SU-DHL-6 (cell line): ENCODE results near the gene TARS3.

ENCODE experiments used
- H2AFZ ChIP-seq: fragments of 200-600 bp; sonication (generic); 2 replicates; pipeline ENCODE4 v1.6.1; 2014; ENCODE audit warnings: low read depth, mild to moderate bottlenecking, moderate library complexity, mixed read lengths, antibody characterized with exemption, low read length; ENCODE audit not compliant: severe bottlenecking
- H3F3A ChIP-seq: fragments of 200-600 bp; shearing (Covaris generic); 2 replicates; pipeline ENCODE4 v1.6.0; 2016; ENCODE audit warnings: antibody characterized with exemption, mild to moderate bottlenecking; ENCODE audit not compliant: insufficient read depth
- H3K27ac ChIP-seq: fragments of 200-600 bp; sonication (generic); 2 replicates; pipeline ENCODE4 v1.5.1; 2016; ENCODE audit warnings: low read depth, mild to moderate bottlenecking, low read length, moderate library complexity, mixed read lengths
- H3K27me3 ChIP-seq: fragments of 200-600 bp; sonication (generic), shearing (Covaris generic); 2 replicates; pipeline ENCODE4 v1.6.0; 2014; ENCODE audit warnings: mild to moderate bottlenecking, low read length
- H3K36me3 ChIP-seq: fragments of 200-600 bp; sonication (generic); 2 replicates; pipeline ENCODE4 v1.6.1; 2014; ENCODE audit warnings: mild to moderate bottlenecking, low read length, mixed read lengths
- H3K4me2 ChIP-seq: fragments of 300-600, 200-600 bp; shearing (Covaris generic), sonication (generic); 2 replicates; pipeline ENCODE4 v1.6.0; 2014; ENCODE audit warnings: low read length, low read depth, mild to moderate bottlenecking; ENCODE audit not compliant: poor library complexity, severe bottlenecking
- H3K4me3 ChIP-seq: fragments of 200-600 bp; sonication (generic); 2 replicates; pipeline ENCODE4 v1.5.1; 2014; ENCODE audit warnings: antibody characterized with exemption, low read length, mild to moderate bottlenecking, mixed read lengths; ENCODE audit not compliant: insufficient read depth, poor library complexity, severe bottlenecking
- H3K79me2 ChIP-seq: fragments of 200-600 bp; sonication (generic); 2 replicates; pipeline ENCODE4 v1.6.1; 2014; ENCODE audit warnings: mild to moderate bottlenecking, low read length, moderate library complexity; ENCODE audit not compliant: insufficient read depth
- H3K9ac ChIP-seq: fragments of 200-600 bp; sonication (generic); 2 replicates; pipeline ENCODE4 v1.7.0; 2014; ENCODE audit warnings: mild to moderate bottlenecking, low read length
- H3K9me2 ChIP-seq: fragments of 200-600 bp; sonication (generic); replicated peaks from 2 replicates; pipeline ENCODE4 v1.6.1; 2014; ENCODE audit warnings: low read length; ENCODE audit not compliant: insufficient read depth
- H3K9me3 ChIP-seq: fragments of 200-600 bp; sonication (generic); 2 replicates; pipeline ENCODE4 v1.6.1; 2014; ENCODE audit warnings: low read length, mixed read lengths; ENCODE audit not compliant: insufficient read depth
- H4K20me1 ChIP-seq: fragments of 200-600 bp; sonication (generic); 2 replicates; pipeline ENCODE4 v1.6.1; 2014; ENCODE audit warnings: low read depth, mild to moderate bottlenecking, antibody characterized with exemption, low read length, moderate library complexity, mixed read lengths
- EZH2phosphoT487 ChIP-seq: fragments of 200-600 bp; sonication (generic), shearing (Covaris generic); conservative IDR thresholded peaks from 2 replicates; pipeline ENCODE4 v1.6.1; 2018; ENCODE audit warnings: mild to moderate bottlenecking, antibody characterized with exemption, low read length, moderate library complexity, mixed read lengths
- TF ChIP-seq, protein P1 (sequence below): fragments of 200-600 bp; sonication (generic); IDR thresholded peaks from one replicate; pipeline ENCODE4 v1.5.1; 2017; ENCODE audit warnings: antibody characterized with exemption, mild to moderate bottlenecking, low read length, moderate library complexity; ENCODE audit not compliant: insufficient read depth, poor library complexity, severe bottlenecking

The TARS3 gene

DNA sequence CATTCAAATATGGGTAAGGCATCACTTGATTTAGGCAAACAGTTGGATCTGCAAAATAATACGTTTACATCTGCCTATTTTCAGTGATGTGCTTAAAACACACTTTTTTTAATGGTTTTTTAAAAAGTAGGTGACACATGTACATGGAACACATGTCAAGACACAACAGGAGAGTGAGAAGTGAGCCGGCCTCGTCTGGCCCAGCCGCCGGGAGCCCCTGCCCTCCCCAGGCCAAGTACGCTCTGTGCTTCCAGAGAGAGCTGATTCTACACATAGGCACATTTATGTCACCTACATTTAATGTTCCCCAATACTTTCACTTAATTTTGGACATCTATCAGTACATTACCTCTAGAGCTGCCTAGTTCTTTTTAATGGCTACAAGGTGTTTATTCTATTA lies 75.9 kb downstream of the TARS3 start:
- Histone ChIP-seq H3K27ac (no peak overlapping the region), H3F3A (peaks cover 4% of the 10 kb centered on the region), H3K9me2 (no peaks in the 10 kb centered on the region), H3K4me2 (no peak overlapping the region), H2AFZ (no peak overlapping the region), H3K4me3 (no peak overlapping the region), H3K9ac (no peak overlapping the region), H4K20me1 (no peaks in the 10 kb centered on the region), H3K79me2 (peaks cover 45% of the 10 kb centered on the region), H3K36me3 (peaks cover 38% of the 10 kb centered on the region; the same call in 1 of the 2 replicates), H3K9me3 (no peaks in the 10 kb centered on the region), H3K27me3 (no peaks in the 10 kb centered on the region)
- TF ChIP-seq, protein P1, sequence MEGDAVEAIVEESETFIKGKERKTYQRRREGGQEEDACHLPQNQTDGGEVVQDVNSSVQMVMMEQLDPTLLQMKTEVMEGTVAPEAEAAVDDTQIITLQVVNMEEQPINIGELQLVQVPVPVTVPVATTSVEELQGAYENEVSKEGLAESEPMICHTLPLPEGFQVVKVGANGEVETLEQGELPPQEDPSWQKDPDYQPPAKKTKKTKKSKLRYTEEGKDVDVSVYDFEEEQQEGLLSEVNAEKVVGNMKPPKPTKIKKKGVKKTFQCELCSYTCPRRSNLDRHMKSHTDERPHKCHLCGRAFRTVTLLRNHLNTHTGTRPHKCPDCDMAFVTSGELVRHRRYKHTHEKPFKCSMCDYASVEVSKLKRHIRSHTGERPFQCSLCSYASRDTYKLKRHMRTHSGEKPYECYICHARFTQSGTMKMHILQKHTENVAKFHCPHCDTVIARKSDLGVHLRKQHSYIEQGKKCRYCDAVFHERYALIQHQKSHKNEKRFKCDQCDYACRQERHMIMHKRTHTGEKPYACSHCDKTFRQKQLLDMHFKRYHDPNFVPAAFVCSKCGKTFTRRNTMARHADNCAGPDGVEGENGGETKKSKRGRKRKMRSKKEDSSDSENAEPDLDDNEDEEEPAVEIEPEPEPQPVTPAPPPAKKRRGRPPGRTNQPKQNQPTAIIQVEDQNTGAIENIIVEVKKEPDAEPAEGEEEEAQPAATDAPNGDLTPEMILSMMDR, result no peak
- TF ChIP-seq EZH2phosphoT487, result no peak

DNA sequence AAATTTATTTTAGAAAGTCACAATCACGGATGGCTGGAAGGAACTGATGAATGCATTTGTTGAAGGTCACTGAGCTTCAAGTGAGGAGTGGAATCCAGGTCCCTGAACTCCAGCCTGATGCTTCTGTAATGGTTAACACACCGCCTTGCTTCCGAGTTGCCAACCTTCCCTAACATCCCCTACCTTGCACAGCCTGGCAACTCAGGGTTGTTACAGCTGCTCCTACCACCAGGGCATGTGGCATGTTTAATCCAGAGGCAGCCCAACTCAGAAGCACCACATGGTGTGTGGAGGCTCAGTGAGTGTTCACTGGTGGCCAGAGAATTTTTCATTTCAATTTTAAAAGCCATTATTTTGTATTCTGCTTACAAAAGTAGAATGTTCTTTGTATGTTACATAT lies 77.0 kb downstream of the TARS3 start:
- Histone ChIP-seq H3K27ac (no peak overlapping the region), H3K36me3 (peaks cover 38% of the 10 kb centered on the region; the same call in 1 of the 2 replicates)

DNA sequence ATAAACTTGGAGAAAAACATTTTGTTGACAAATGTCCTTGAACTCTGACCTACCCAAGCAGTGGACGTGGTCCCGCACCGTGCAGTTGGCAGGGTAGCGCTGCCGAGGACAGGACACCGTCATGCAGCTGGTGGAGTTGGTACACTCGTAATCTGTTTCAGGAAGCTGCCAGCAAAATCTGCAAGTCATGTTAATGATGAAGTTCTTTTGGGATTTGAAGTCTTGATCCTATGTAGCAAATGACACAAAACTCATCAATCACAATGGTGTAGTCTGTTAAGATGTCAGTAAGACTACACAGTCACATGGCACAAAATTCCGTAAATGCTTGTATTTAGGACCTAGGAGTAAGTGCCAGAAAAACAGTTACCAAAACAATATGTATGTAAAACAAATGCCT lies 77.6 kb downstream of the TARS3 start:
- no peak overlapping the region for H3K27ac ChIP-seq
- H3K9me3 ChIP-seq, result no peaks in the 10 kb centered on the region
- no peaks in the 10 kb centered on the region for H3K9me2 ChIP-seq
- no peak overlapping the region for H3K9ac ChIP-seq
- peaks cover 42% of the 10 kb centered on the region for H3K79me2 ChIP-seq
- peaks cover 38% of the 10 kb centered on the region; the same call in 1 of the 2 replicates for H3K36me3 ChIP-seq
- TF ChIP-seq, protein P1, result no peak
- no peak for TF ChIP-seq EZH2phosphoT487
- H3K27me3 ChIP-seq, result no peaks in the 10 kb centered on the region
- H4K20me1 ChIP-seq, result no peaks in the 10 kb centered on the region
- H3K4me2 ChIP-seq, result no peak overlapping the region
- no peak overlapping the region for H2AFZ ChIP-seq
- H3F3A ChIP-seq, result peaks cover 12% of the 10 kb centered on the region; the same call in 1 of the 2 replicates
- H3K4me3 ChIP-seq, result no peak overlapping the region

More for the DNA sequence above, 77.0 kb downstream of the TARS3 start:
- Histone ChIP-seq H2AFZ (no peak overlapping the region), H3K4me3 (no peak overlapping the region), H3K79me2 (peaks cover 45% of the 10 kb centered on the region), H3K9me3 (no peaks in the 10 kb centered on the region), H3K4me2 (no peak overlapping the region), H3K27me3 (no peaks in the 10 kb centered on the region), H3F3A (0 out of 2 replicates have a peak, but pooled peaks cover 7% of the 10 kb centered on the region), H3K9me2 (no peaks in the 10 kb centered on the region), H4K20me1 (no peaks in the 10 kb centered on the region), H3K9ac (no peak overlapping the region)
- TF ChIP-seq, protein P1, result no peak
- TF ChIP-seq EZH2phosphoT487, result no peak
